Effector CD8-positive, alpha-beta T cell (primary cell): ENCODE measurements around the gene CD40LG.

Experiments used
- DNase-seq: peaks from one replicate; lab custom pipeline; 2025; lab: John Stamatoyannopoulos, UW

The CD40LG gene

GRCh38 chrX:136697156-136697555 lies 49.2 kb downstream of the CD40LG start:
- DNase-seq, result no peak

GRCh38 chrX:136708348-136708747 lies 60.4 kb downstream of the CD40LG start:
- no peak for DNase-seq
